Measurements from ENCODE around the gene MRTFA. TPM values are rescaled to one million over a fixed set of nuclear protein-coding genes. Genes with fewer than 3 reads are reported as not detected.

The MRTFA gene
- total RNA-seq, 1 donor: 44.9 TPM

Other genes starting within 250 kb of the MRTFA start
- gene MCHR1, start 42.8 kb upstream of the MRTFA start, total RNA-seq: 0.32 and 0.43 TPM in 2 replicates
- 12.9 and 23.7 TPM in 2 replicates for gene SLC25A17, start 182.6 kb upstream of the MRTFA start, total RNA-seq
- 190 and 199 TPM in 2 replicates for gene ST13, start 219.9 kb upstream of the MRTFA start, total RNA-seq
- 15.1 and 19.0 TPM in 2 replicates for gene XPNPEP3, start 220.4 kb upstream of the MRTFA start, total RNA-seq
- not detected in 2 replicates for gene DNAJB7, start 225.4 kb upstream of the MRTFA start, total RNA-seq

Data from fibroblast of villous mesenchyme (primary cell).